Measurements from ENCODE around the gene BCL7C.

The BCL7C gene

GRCh38 chr16:30858829-30859423 is 35.0 kb downstream of the BCL7C start:
- no peak for DNase-seq

GRCh38 chr16:30858111-30858495 is 35.8 kb downstream of the BCL7C start:
- DNase-seq: no peak

GRCh38 chr16:30853758-30854157 is 40.1 kb downstream of the BCL7C start:
- DNase-seq: no peak

GRCh38 chr16:30850246-30850645 is 43.6 kb downstream of the BCL7C start:
- no peak for DNase-seq

GRCh38 chr16:30846649-30847402 is 47.1 kb downstream of the BCL7C start:
- no peak for DNase-seq

- peak; percentile 19 to 90 for DNase-seq
These were observed 49.0 kb downstream of the BCL7C start for GRCh38 chr16:30844671-30845449.

- no peak for DNase-seq
These were observed 49.6 kb downstream of the BCL7C start for GRCh38 chr16:30844346-30844670.

- DNase-seq: no peak
These were observed 50.4 kb downstream of the BCL7C start for GRCh38 chr16:30843501-30843900.

- DNase-seq: no peak
These were observed 50.9 kb downstream of the BCL7C start for GRCh38 chr16:30842971-30843370.

- DNase-seq: no peak
These were observed 52.5 kb downstream of the BCL7C start for GRCh38 chr16:30841332-30841731.

- no peak for DNase-seq
These were observed 53.3 kb downstream of the BCL7C start for GRCh38 chr16:30840611-30841010.

- DNase-seq: no peak
These were observed 54.2 kb downstream of the BCL7C start for GRCh38 chr16:30839523-30840227.

- DNase-seq: no peak
These were observed 54.9 kb downstream of the BCL7C start for GRCh38 chr16:30838876-30839471.

- no peak for DNase-seq
These were observed 56.0 kb downstream of the BCL7C start for GRCh38 chr16:30837904-30838303.
